Thyroid gland (tissue), 4 donors: ENCODE measurements around the gene UGP2.

ENCODE experiments used
- CTCF ChIP-seq, 6 experiments: fragments of 200-600 bp in 3 of 6; fragments of 450-650 bp in 3 of 6; sonication (generic) in 3 of 6; IDR thresholded peaks; one replicate each; pipeline ENCODE4 v1.5.1; 2016 to 2019; ENCODE audit warnings: antibody characterized with exemption in 6 of 6, mild to moderate bottlenecking in 2 of 6, inconsistent platforms in 1 of 6, moderate library complexity in 1 of 6
- POLR2A ChIP-seq, 2 donors: fragments of 450-650 bp; IDR thresholded peaks; one replicate each; pipeline ENCODE4 v1.6.1; 2017; ENCODE audit warnings: antibody characterized with exemption in 2 of 2, mild to moderate bottlenecking in 2 of 2, moderate library complexity in 1 of 2

GRCh38 chr2:63820969-63821368 lies 20.7 kb upstream of the UGP2 start:
- TF ChIP-seq POLR2A (IDR thresholded peaks at IDR 0.05), result no peak
- TF ChIP-seq CTCF (IDR thresholded peaks at IDR 0.05), result no peak
